Loucy (cell line): ENCODE results near the gene FUS.

ENCODE experiments used
- H2AFZ ChIP-seq: fragments of 200-600 bp; sonication (generic); 2 replicates; pipeline ENCODE4 v1.6.0; 2016; ENCODE audit warnings: antibody characterized with exemption, mild to moderate bottlenecking, low read length, moderate library complexity
- H3F3A ChIP-seq: fragments of 200-600 bp; 2 replicates; pipeline ENCODE4 v1.6.0; 2016; ENCODE audit warnings: antibody characterized with exemption, low read depth, mild to moderate bottlenecking
- H3K27me3 ChIP-seq: fragments of 200-600 bp; sonication (generic); 2 replicates; pipeline ENCODE4 v1.6.1; 2014; ENCODE audit warnings: low read length, mild to moderate bottlenecking; ENCODE audit not compliant: insufficient read depth, poor library complexity, severe bottlenecking
- H3K36me3 ChIP-seq: fragments of 200-600 bp; sonication (generic); 2 replicates; pipeline ENCODE4 v1.6.1; 2016; ENCODE audit warnings: low read length; ENCODE audit not compliant: insufficient read depth
- H3K4me1 ChIP-seq: fragments of 200-600 bp; sonication (generic); 2 replicates; pipeline ENCODE4 v1.5.1; 2014; ENCODE audit warnings: low read length, mild to moderate bottlenecking; ENCODE audit not compliant: insufficient read depth, poor library complexity, severe bottlenecking
- H3K4me2 ChIP-seq: fragments of 200-600 bp; sonication (generic); 2 replicates; pipeline ENCODE4 v1.6.0; 2014; ENCODE audit warnings: antibody characterized with exemption, low read length, low read depth, mild to moderate bottlenecking; ENCODE audit not compliant: poor library complexity, severe bottlenecking
- H3K4me3 ChIP-seq: fragments of 200-600 bp; sonication (generic); 2 replicates; pipeline ENCODE4 v1.5.1; 2014; ENCODE audit warnings: low read length, mild to moderate bottlenecking, mixed read lengths; ENCODE audit not compliant: poor library complexity, severe bottlenecking
- H3K79me2 ChIP-seq: fragments of 200-600 bp; sonication (generic); 2 replicates; pipeline ENCODE4 v1.6.1; 2014; ENCODE audit warnings: low read length; ENCODE audit not compliant: insufficient read depth
- H3K9ac ChIP-seq: fragments of 200-600 bp; sonication (generic); 2 replicates; pipeline ENCODE4 v1.6.0; 2014; ENCODE audit warnings: mild to moderate bottlenecking, low read depth, low read length, moderate library complexity; ENCODE audit not compliant: poor library complexity, severe bottlenecking
- H3K9me2 ChIP-seq: fragments of 200-600 bp; sonication (generic); replicated peaks from 2 replicates; pipeline ENCODE4 v1.6.1; 2016; ENCODE audit warnings: low read depth, low read length, mixed read lengths
- H3K9me3 ChIP-seq: fragments of 200-600 bp; sonication (generic); 2 replicates; pipeline ENCODE4 v1.6.1; 2014; ENCODE audit warnings: mild to moderate bottlenecking, antibody characterized with exemption, low read length, low read depth; ENCODE audit not compliant: insufficient read depth
- H4K20me1 ChIP-seq: fragments of 200-600 bp; sonication (generic); 2 replicates; pipeline ENCODE4 v1.6.0; 2014; ENCODE audit warnings: antibody characterized with exemption, low read length, mild to moderate bottlenecking; ENCODE audit not compliant: insufficient read depth, poor library complexity, severe bottlenecking
- EZH2phosphoT487 ChIP-seq: fragments of 200-600 bp; IDR thresholded peaks from 2 replicates; pipeline ENCODE4 v1.6.1; 2018; ENCODE audit warnings: antibody characterized with exemption, mild to moderate bottlenecking, moderate library complexity, borderline replicate concordance
- TF ChIP-seq, protein P1 (sequence below): fragments of 200-600 bp; sonication (generic); conservative IDR thresholded peaks from 2 replicates; pipeline ENCODE4 v1.5.1; 2014; ENCODE audit warnings: mild to moderate bottlenecking, antibody characterized with exemption, low read length

FUS gene

DNA sequence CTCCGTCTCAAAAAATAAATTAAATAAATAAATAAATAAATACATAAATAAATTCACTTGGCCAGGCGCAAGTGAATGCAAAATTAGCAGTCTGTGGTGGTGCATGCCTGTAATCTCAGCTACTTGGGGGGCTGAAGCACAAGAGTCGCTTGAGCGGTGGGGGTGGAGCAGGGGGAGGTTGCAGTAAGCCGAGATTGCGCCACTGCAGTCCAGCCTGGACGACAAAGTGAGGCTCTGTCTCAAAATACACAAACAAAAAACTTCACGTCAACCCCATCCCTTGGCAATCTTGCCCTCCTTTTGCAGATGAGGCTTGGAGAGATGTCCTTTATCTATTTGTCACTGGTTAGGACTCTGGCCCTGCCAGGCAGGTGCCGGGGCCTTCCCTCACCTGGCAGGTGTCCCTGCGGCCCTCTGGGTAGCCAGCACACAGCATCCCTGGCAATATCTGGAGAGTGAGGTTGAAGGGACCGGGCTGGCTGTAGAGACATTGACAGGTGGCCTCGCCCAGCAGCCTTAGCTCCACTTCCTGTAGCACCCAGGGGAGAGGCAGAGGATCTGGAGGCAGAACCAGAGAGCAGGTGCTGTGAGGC lies 34.4 kb upstream of the FUS start:
- Histone ChIP-seq H3F3A (no peaks in the 10 kb centered on the region), H3K9me3 (no peaks in the 10 kb centered on the region), H4K20me1 (no peaks in the 10 kb centered on the region), H3K4me3 (no peak overlapping the region), H3K9ac (no peak overlapping the region), H3K36me3 (no peaks in the 10 kb centered on the region), H2AFZ (no peak overlapping the region), H3K4me2 (no peak overlapping the region), H3K4me1 (peaks cover 16% of the 10 kb centered on the region), H3K9me2 (no peaks in the 10 kb centered on the region), H3K79me2 (no peaks in the 10 kb centered on the region), H3K27me3 (no peaks in the 10 kb centered on the region)
- no peak for TF ChIP-seq EZH2phosphoT487

DNA sequence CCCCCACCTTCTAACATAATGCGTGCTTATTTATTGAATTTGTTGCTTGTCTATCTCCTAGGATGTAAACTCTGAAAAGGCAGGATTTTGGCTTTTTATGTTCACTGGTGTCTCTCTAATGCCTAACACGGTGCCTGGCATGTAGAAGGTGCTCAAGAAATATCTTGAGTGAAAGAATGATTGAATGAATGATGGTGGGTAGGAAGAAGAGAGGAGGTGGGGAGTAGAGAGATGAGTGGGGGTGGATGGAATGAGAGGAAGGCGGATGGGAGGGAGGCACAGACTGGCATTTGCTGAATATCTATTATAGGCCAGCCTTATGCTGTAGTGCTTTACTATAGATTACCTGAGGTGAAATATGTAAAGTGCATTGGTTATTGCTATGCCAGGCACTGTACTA lies 32.4 kb upstream of the FUS start:
- TF ChIP-seq, protein P1, sequence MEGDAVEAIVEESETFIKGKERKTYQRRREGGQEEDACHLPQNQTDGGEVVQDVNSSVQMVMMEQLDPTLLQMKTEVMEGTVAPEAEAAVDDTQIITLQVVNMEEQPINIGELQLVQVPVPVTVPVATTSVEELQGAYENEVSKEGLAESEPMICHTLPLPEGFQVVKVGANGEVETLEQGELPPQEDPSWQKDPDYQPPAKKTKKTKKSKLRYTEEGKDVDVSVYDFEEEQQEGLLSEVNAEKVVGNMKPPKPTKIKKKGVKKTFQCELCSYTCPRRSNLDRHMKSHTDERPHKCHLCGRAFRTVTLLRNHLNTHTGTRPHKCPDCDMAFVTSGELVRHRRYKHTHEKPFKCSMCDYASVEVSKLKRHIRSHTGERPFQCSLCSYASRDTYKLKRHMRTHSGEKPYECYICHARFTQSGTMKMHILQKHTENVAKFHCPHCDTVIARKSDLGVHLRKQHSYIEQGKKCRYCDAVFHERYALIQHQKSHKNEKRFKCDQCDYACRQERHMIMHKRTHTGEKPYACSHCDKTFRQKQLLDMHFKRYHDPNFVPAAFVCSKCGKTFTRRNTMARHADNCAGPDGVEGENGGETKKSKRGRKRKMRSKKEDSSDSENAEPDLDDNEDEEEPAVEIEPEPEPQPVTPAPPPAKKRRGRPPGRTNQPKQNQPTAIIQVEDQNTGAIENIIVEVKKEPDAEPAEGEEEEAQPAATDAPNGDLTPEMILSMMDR = no peak
- TF ChIP-seq EZH2phosphoT487 = no peak
- no peaks in the 10 kb centered on the region for H3K9me3 ChIP-seq
- no peaks in the 10 kb centered on the region for H3K36me3 ChIP-seq
- no peaks in the 10 kb centered on the region for H3K9me2 ChIP-seq
- H3K4me2 ChIP-seq = no peak overlapping the region
- H3K27me3 ChIP-seq = no peaks in the 10 kb centered on the region
- H3F3A ChIP-seq = no peaks in the 10 kb centered on the region
- H3K4me3 ChIP-seq = no peak overlapping the region
- no peak overlapping the region for H3K9ac ChIP-seq
- no peaks in the 10 kb centered on the region for H3K79me2 ChIP-seq
- peaks cover 5% of the 10 kb centered on the region for H3K4me1 ChIP-seq
- no peaks in the 10 kb centered on the region for H4K20me1 ChIP-seq
- H2AFZ ChIP-seq = no peak overlapping the region

DNA sequence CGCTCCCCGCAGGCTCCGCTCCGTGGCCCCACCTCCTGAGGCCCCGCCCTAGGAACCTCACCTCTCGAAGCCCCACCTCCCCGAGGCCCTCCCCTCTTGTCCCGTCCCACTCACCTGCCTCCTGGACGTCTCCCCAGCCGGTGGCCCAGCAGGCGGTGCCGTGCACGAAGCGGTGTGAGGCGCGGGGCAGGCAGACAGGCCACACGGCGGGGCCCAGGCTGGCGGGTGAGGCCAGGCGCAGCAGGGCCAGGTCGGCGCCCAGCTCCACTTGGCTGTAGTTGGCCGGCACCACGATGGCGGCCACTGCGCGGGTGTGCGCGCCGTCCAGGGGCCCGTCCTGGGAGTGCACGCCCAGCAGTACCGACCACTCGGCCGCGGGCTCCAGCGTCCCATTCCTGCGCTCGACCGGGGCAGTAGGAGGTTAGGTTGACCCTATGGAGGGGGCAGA lies 31.6 kb upstream of the FUS start:
- no peak overlapping the region for H3K4me2 ChIP-seq
- no peaks in the 10 kb centered on the region for H3K36me3 ChIP-seq
- no peaks in the 10 kb centered on the region for H3K27me3 ChIP-seq
- H3K4me1 ChIP-seq = no peaks in the 10 kb centered on the region
- no peak overlapping the region for H3K4me3 ChIP-seq
- no peaks in the 10 kb centered on the region for H3K9me3 ChIP-seq
- no peaks in the 10 kb centered on the region for H3K9me2 ChIP-seq
- TF ChIP-seq, protein P1 = no peak
- TF ChIP-seq EZH2phosphoT487 = no peak
- no peak overlapping the region for H2AFZ ChIP-seq
- no peaks in the 10 kb centered on the region for H3K79me2 ChIP-seq
- no peak overlapping the region for H3K9ac ChIP-seq
- H3F3A ChIP-seq = no peaks in the 10 kb centered on the region
- H4K20me1 ChIP-seq = no peaks in the 10 kb centered on the region

DNA sequence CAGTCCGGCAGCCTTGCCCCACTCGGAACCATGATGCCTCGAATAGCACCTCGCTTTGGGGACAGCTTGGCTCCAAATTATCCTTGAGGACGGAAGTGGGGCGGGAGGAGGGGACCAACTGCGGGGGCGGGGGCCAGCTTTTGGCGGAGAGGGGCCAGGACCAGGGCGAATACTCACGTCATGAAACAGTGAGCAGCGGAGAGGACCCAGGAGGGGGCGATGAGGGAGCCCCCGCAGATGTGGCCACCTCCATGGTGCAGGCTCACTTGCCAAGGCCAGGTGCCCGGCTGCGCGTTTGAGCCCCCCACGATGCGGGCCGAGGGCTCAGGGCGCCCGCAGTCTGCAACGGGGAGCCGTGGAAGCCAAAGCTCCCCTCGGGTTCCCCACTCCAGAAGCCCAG lies 31.0 kb upstream of the FUS start:
- Histone ChIP-seq H3K4me2 (no peak overlapping the region), H3K9ac (no peak overlapping the region)

More for the DNA sequence above, 31.0 kb upstream of the FUS start:
- Histone ChIP-seq H4K20me1 (no peaks in the 10 kb centered on the region), H3K9me2 (no peaks in the 10 kb centered on the region), H3K9me3 (no peaks in the 10 kb centered on the region), H3F3A (no peaks in the 10 kb centered on the region), H3K27me3 (no peaks in the 10 kb centered on the region), H2AFZ (no peak overlapping the region), H3K4me3 (no peak overlapping the region), H3K4me1 (no peaks in the 10 kb centered on the region), H3K36me3 (no peaks in the 10 kb centered on the region), H3K79me2 (no peaks in the 10 kb centered on the region)
- TF ChIP-seq, protein P1 = no peak
- TF ChIP-seq EZH2phosphoT487 = no peak
